H9 (cell line): ENCODE data around the gene SEMA3E. TPM values are rescaled to one million over a fixed set of nuclear protein-coding genes. Genes with fewer than 3 reads are reported as not detected.
A peak's percentile ranks its signal among the peaks of the same experiment; 100 is the strongest.

Experiments used
- DNase-seq: peaks from one replicate; pipeline ENCODE4 v3.0.0-alpha.2; 2017
- H2AFZ ChIP-seq: one replicate; pipeline ENCODE4 v1.6.1; 2013; ENCODE audit warnings: mild to moderate bottlenecking, low read length, control low read depth, moderate library complexity
- H2AK5ac ChIP-seq: 2 replicates; pipeline ENCODE4 v1.6.1; 2013; ENCODE audit warnings: low read length, control low read depth, mixed read lengths; ENCODE audit not compliant: insufficient read length
- H2BK120ac ChIP-seq: one replicate; pipeline ENCODE4 v1.6.1; 2013; ENCODE audit warnings: low read depth, mild to moderate bottlenecking, low read length, control low read depth, inconsistent platforms; ENCODE audit not compliant: poor library complexity, severe bottlenecking
- H2BK12ac ChIP-seq: 2 replicates; pipeline ENCODE4 v1.6.1; 2013; ENCODE audit warnings: low read length, control low read depth, mixed read lengths, low read depth; ENCODE audit not compliant: insufficient read length
- H2BK15ac ChIP-seq: 2 replicates; pipeline ENCODE4 v1.6.1; 2013; ENCODE audit warnings: low read depth, low read length, control low read depth
- H2BK20ac ChIP-seq: one replicate; pipeline ENCODE4 v1.6.1; 2013; ENCODE audit warnings: low read depth, mild to moderate bottlenecking, low read length, control low read depth, inconsistent platforms; ENCODE audit not compliant: poor library complexity, severe bottlenecking
- H2BK5ac ChIP-seq: 2 replicates; pipeline ENCODE4 v1.6.1; 2013; ENCODE audit warnings: low read length, control low read depth, mixed read lengths; ENCODE audit not compliant: insufficient read length
- H3K14ac ChIP-seq: 2 replicates; pipeline ENCODE4 v1.6.1; 2013; ENCODE audit warnings: low read length, control low read depth; ENCODE audit not compliant: insufficient read depth
- H3K18ac ChIP-seq: 2 replicates; pipeline ENCODE4 v1.6.1; 2013; ENCODE audit warnings: low read depth, mild to moderate bottlenecking, mixed read lengths, low read length, control low read depth; ENCODE audit not compliant: insufficient read length
- H3K23ac ChIP-seq: 2 replicates; pipeline ENCODE4 v1.6.1; 2013; ENCODE audit warnings: low read length, control low read depth, mixed read lengths, low read depth; ENCODE audit not compliant: insufficient read length
- H3K23me2 ChIP-seq: 2 replicates; pipeline ENCODE4 v1.6.1; 2013; ENCODE audit warnings: low read depth, mild to moderate bottlenecking, mixed read lengths, low read length, control low read depth; ENCODE audit not compliant: insufficient read length, poor library complexity, severe bottlenecking
- H3K27ac ChIP-seq: 2 replicates; pipeline ENCODE4 v1.5.1; 2013; ENCODE audit warnings: low read length, control low read depth, mixed read lengths, low read depth; ENCODE audit not compliant: insufficient read length
- H3K27me3 ChIP-seq: 2 replicates; pipeline ENCODE4 v1.6.1; 2013; ENCODE audit warnings: low read length, control low read depth, inconsistent platforms; ENCODE audit not compliant: insufficient read depth
- H3K4ac ChIP-seq: 2 replicates; pipeline ENCODE4 v1.6.1; 2013; ENCODE audit warnings: low read depth, mild to moderate bottlenecking, control low read depth, inconsistent platforms, low read length, moderate library complexity
- H3K4me1 ChIP-seq: 2 replicates; pipeline ENCODE4 v1.6.1; 2013; ENCODE audit warnings: low read length, control low read depth, inconsistent platforms; ENCODE audit not compliant: insufficient read depth
- H3K4me2 ChIP-seq: 2 replicates; pipeline ENCODE4 v1.6.1; 2013; ENCODE audit warnings: low read length, control low read depth, mixed read lengths; ENCODE audit not compliant: insufficient read length, insufficient read depth
- H3K56ac ChIP-seq: 2 replicates; pipeline ENCODE4 v1.6.1; 2013; ENCODE audit warnings: low read depth, mild to moderate bottlenecking, mixed read lengths, low read length, control low read depth; ENCODE audit not compliant: insufficient read length
- H3K79me1 ChIP-seq: 2 replicates; pipeline ENCODE4 v1.6.1; 2013; ENCODE audit warnings: low read depth, mild to moderate bottlenecking, moderate library complexity, low read length, control low read depth, inconsistent platforms; ENCODE audit not compliant: insufficient read depth, poor library complexity, severe bottlenecking
- H3K79me2 ChIP-seq: 2 replicates; pipeline ENCODE4 v1.6.1; 2013; ENCODE audit warnings: low read length, control low read depth, inconsistent platforms; ENCODE audit not compliant: insufficient read depth
- H3K9ac ChIP-seq: 2 replicates; pipeline ENCODE4 v1.6.1; 2013; ENCODE audit warnings: low read length, control low read depth, mixed read lengths; ENCODE audit not compliant: insufficient read length; ENCODE audit errors: extremely low read depth
- H3K9me3 ChIP-seq: one replicate; pipeline ENCODE4 v1.6.1; 2013; ENCODE audit warnings: low read depth, low read length, inconsistent platforms; ENCODE audit not compliant: control insufficient read depth
- H3T11ph ChIP-seq: one replicate; pipeline ENCODE4 v1.6.1; 2013; ENCODE audit warnings: mild to moderate bottlenecking, low read length, control low read depth, inconsistent platforms
- H4K20me1 ChIP-seq: one replicate; pipeline ENCODE4 v1.6.1; 2013; ENCODE audit not compliant: control insufficient read depth, insufficient read length, insufficient read depth
- H4K5ac ChIP-seq: 2 replicates; pipeline ENCODE4 v1.6.1; 2013; ENCODE audit warnings: low read depth, mild to moderate bottlenecking, mixed read lengths, low read length, control low read depth; ENCODE audit not compliant: insufficient read length
- H4K8ac ChIP-seq: replicated peaks from 2 replicates; pipeline ENCODE4 v1.6.1; 2013; ENCODE audit warnings: low read length, control low read depth, mixed read lengths, low read depth; ENCODE audit not compliant: insufficient read length
- H4K91ac ChIP-seq: 2 replicates; pipeline ENCODE4 v1.6.1; 2013; ENCODE audit warnings: low read depth, mild to moderate bottlenecking, moderate library complexity, mixed read lengths, low read length, control low read depth; ENCODE audit not compliant: insufficient read length
- H3K27ac Mint-ChIP-seq, 3 experiments: 2 replicates in 2 of 3; 3 replicates in 1 of 3; pipeline ENCODE4 v1.8.0; 2020 to 2021; ENCODE audit warnings: mixed read lengths in 3 of 3, mild to moderate bottlenecking in 1 of 3, moderate library complexity in 1 of 3
- H3K27me3 Mint-ChIP-seq: 2 replicates; pipeline ENCODE4 v1.8.0; 2021; ENCODE audit warnings: low read depth, mild to moderate bottlenecking, moderate library complexity, mixed read lengths
- H3K36me3 Mint-ChIP-seq, 3 experiments: 2 replicates in 2 of 3; 3 replicates in 1 of 3; pipeline ENCODE4 v1.8.0; 2020 to 2021; ENCODE audit warnings: low read depth in 3 of 3, mixed read lengths in 3 of 3; ENCODE audit not compliant: insufficient read depth in 1 of 3
- H3K4me1 Mint-ChIP-seq, 2 experiments: 2 replicates each; pipeline ENCODE4 v1.8.0; 2020; ENCODE audit warnings: mixed read lengths in 2 of 2
- H3K4me3 Mint-ChIP-seq, 2 experiments: 2 replicates in 1 of 2; 3 replicates in 1 of 2; pipeline ENCODE4 v1.8.0; 2020 to 2021; ENCODE audit warnings: mild to moderate bottlenecking in 2 of 2, mixed read lengths in 2 of 2, moderate library complexity in 1 of 2
- H3K9me3 Mint-ChIP-seq, 2 experiments: 2 replicates in 1 of 2; 3 replicates in 1 of 2; pipeline ENCODE4 v1.8.0; 2020; ENCODE audit warnings: mild to moderate bottlenecking in 2 of 2, mixed read lengths in 2 of 2, moderate library complexity in 1 of 2
- CTCF ChIP-seq: fragments of 200-600 bp; sonication (generic); conservative IDR thresholded peaks from 3 replicates; pipeline ENCODE4 v1.8.0; 2021; ENCODE audit warnings: antibody characterized with exemption, mild to moderate bottlenecking
- WGBS: extraction: QIAGEN DNeasy Blood & Tissue Kit; methylation state at CpG from one replicate; pipeline ENCODE4 v1.1.7; 2013; ENCODE audit warnings: missing lambda C conversion rate, low lambda C conversion rate, mixed read lengths; ENCODE audit not compliant: insufficient read length; ENCODE audit errors: extremely low coverage; 5-methylcytosine and 5-hydroxymethylcytosine counted together
- total RNA-seq: library from RNA; stranded (reverse); gene quantifications from 2 replicates; pipeline ENCODE4 v1.2.1, GENCODE V29; 2021

SEMA3E gene
- total RNA-seq, 1 experiment from 2014 or later: 0.39 TPM

- no peak overlapping the region for H3K9ac ChIP-seq
- H3K9me3 ChIP-seq: no peaks in the 10 kb centered on the region
- no peak overlapping the region for H4K91ac ChIP-seq
- Mint-ChIP-seq H3K9me3 (no peaks in the 10 kb centered on the region), H3K4me3 (no peak overlapping the region), H3K27ac (no peak overlapping the region), H3K4me1 (no peaks in the 10 kb centered on the region), H3K27me3 (no peaks in the 10 kb centered on the region), H3K36me3 (no peaks in the 10 kb centered on the region)
- H4K5ac ChIP-seq: no peak overlapping the region
- H3K18ac ChIP-seq: no peak overlapping the region
- no peaks in the 10 kb centered on the region for H3K79me1 ChIP-seq
- H3K56ac ChIP-seq: no peak overlapping the region
- H2BK20ac ChIP-seq: no peak overlapping the region
- no peak overlapping the region for H2AK5ac ChIP-seq
- no peak overlapping the region for H2BK5ac ChIP-seq
- H3K27me3 ChIP-seq: no peaks in the 10 kb centered on the region
- no peaks in the 10 kb centered on the region for H3K23me2 ChIP-seq
- H3K14ac ChIP-seq: no peak overlapping the region
- H3K79me2 ChIP-seq: no peaks in the 10 kb centered on the region
- no peak overlapping the region for H3T11ph ChIP-seq
- no peak overlapping the region for H2BK12ac ChIP-seq
- H3K4ac ChIP-seq: no peak overlapping the region
- no peak overlapping the region for H2AFZ ChIP-seq
- no peak overlapping the region for H2BK120ac ChIP-seq
- H3K27ac ChIP-seq: no peak overlapping the region
- no CpG with 5 or more reads among the region's 2 CpGs for WGBS
- no peaks in the 10 kb centered on the region for H3K4me1 ChIP-seq
- H4K20me1 ChIP-seq: no peaks in the 10 kb centered on the region
- H2BK15ac ChIP-seq: no peak overlapping the region
- DNase-seq: no peak
- no peak overlapping the region for H3K23ac ChIP-seq
- no peak overlapping the region for H4K8ac ChIP-seq
- H3K4me2 ChIP-seq: no peak overlapping the region
- peak; percentile 57; the same call in 2 of the 3 replicates for TF ChIP-seq CTCF
Measured at GRCh38 chr7:83366629-83367028, 282.3 kb downstream of the SEMA3E start.
